Thyroid gland (tissue), 4 donors: ENCODE measurements around the gene NCOA3.

ENCODE experiments used
- POLR2A ChIP-seq, 2 donors: fragments of 450-650 bp; IDR thresholded peaks; one replicate each; pipeline ENCODE4 v1.6.1; 2017; ENCODE audit warnings: antibody characterized with exemption in 2 of 2, mild to moderate bottlenecking in 2 of 2, moderate library complexity in 1 of 2
- TF ChIP-seq, protein P1 (sequence below), 6 experiments: fragments of 200-600 bp in 3 of 6; fragments of 450-650 bp in 3 of 6; sonication (generic) in 3 of 6; IDR thresholded peaks; one replicate each; pipeline ENCODE4 v1.5.1; 2016 to 2019; ENCODE audit warnings: antibody characterized with exemption in 6 of 6, mild to moderate bottlenecking in 2 of 6, inconsistent platforms in 1 of 6, moderate library complexity in 1 of 6

DNA sequence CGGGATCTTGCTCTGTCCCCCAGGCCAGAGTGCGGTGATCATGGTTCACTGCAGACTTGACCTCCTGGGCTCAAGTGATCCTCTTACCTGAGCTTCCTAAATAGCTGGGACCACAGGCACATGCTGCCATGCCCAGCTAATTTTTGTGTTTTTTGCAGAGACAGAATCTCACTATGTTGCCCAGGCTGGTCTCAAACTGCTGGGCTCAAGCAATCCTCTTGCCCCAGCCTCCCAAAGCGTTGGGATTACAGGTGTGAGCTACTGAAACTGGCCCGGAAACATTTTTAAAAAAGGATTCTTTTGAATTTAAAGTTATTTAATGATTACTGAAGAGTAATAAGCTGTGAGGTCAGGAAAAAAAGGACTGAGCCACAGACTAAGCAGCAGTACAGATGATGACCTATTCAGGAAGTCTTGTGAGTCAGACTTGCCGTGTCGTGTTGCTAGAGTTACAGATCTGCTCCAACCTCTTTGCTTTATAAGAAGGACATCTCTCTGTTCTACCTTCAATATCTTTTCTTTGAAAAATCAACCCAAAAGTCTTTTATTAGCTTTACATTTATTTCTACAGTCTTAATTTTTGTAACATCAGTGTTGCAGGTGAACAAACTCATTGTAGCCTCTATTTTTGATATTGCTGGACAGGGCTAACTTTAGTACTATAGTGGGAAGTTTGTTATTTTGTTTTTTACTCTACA, 108.7 kb downstream of the NCOA3 start:
- TF ChIP-seq, protein P1, sequence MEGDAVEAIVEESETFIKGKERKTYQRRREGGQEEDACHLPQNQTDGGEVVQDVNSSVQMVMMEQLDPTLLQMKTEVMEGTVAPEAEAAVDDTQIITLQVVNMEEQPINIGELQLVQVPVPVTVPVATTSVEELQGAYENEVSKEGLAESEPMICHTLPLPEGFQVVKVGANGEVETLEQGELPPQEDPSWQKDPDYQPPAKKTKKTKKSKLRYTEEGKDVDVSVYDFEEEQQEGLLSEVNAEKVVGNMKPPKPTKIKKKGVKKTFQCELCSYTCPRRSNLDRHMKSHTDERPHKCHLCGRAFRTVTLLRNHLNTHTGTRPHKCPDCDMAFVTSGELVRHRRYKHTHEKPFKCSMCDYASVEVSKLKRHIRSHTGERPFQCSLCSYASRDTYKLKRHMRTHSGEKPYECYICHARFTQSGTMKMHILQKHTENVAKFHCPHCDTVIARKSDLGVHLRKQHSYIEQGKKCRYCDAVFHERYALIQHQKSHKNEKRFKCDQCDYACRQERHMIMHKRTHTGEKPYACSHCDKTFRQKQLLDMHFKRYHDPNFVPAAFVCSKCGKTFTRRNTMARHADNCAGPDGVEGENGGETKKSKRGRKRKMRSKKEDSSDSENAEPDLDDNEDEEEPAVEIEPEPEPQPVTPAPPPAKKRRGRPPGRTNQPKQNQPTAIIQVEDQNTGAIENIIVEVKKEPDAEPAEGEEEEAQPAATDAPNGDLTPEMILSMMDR (IDR thresholded peaks at IDR 0.05): no peak
- TF ChIP-seq POLR2A (IDR thresholded peaks at IDR 0.05): no peak
